ENCODE data around the gene GALNT18.
A peak's percentile ranks its signal among the peaks of the same experiment; 100 is the strongest.

GALNT18 gene

GRCh38 chr11:11621573-11622339 is at the start of gene GALNT18:
Gene GALNT18, minus strand, starts transcription at chr11:11622005.
- peak; percentile 91 for DNase-seq

GRCh38 chr11:11670574-11670973 is 48.8 kb upstream of the GALNT18 start:
- no peak for DNase-seq

GRCh38 chr11:11669233-11669846 is 47.5 kb upstream of the GALNT18 start:
- no peak for DNase-seq

- DNase-seq = no peak
Observed at GRCh38 chr11:11668781-11669180, 47.0 kb upstream of the GALNT18 start.

- no peak for DNase-seq
Observed at GRCh38 chr11:11668274-11668673, 46.5 kb upstream of the GALNT18 start.

- DNase-seq = no peak
Observed at GRCh38 chr11:11667056-11667455, 45.3 kb upstream of the GALNT18 start.

GRCh38 chr11:11665407-11665806 is 43.6 kb upstream of the GALNT18 start:
- DNase-seq = no peak

- no peak for DNase-seq
Observed at GRCh38 chr11:11663907-11664306, 42.1 kb upstream of the GALNT18 start.

- no peak for DNase-seq
Observed at GRCh38 chr11:11662578-11662977, 40.8 kb upstream of the GALNT18 start.

- no peak for DNase-seq
Observed at GRCh38 chr11:11661326-11662040, 39.7 kb upstream of the GALNT18 start.

GRCh38 chr11:11660363-11660740 is 38.5 kb upstream of the GALNT18 start:
- DNase-seq = no peak

- no peak for DNase-seq
Observed at GRCh38 chr11:11659567-11660362, 38.0 kb upstream of the GALNT18 start.

- DNase-seq = no peak
Observed at GRCh38 chr11:11657218-11657955, 35.6 kb upstream of the GALNT18 start.

GRCh38 chr11:11641581-11641980 is 19.8 kb upstream of the GALNT18 start:
- DNase-seq = no peak

GRCh38 chr11:11640996-11641395 is 19.2 kb upstream of the GALNT18 start:
- DNase-seq = no peak

- DNase-seq = no peak
Observed at GRCh38 chr11:11640152-11640551, 18.3 kb upstream of the GALNT18 start.

- DNase-seq = no peak
Observed at GRCh38 chr11:11636671-11637070, 14.9 kb upstream of the GALNT18 start.

GRCh38 chr11:11635443-11635842 is 13.6 kb upstream of the GALNT18 start:
- DNase-seq = no peak

GRCh38 chr11:11629368-11629767 is 7.6 kb upstream of the GALNT18 start:
- no peak for DNase-seq

- no peak for DNase-seq
Observed at GRCh38 chr11:11628651-11629050, 6.8 kb upstream of the GALNT18 start.

GRCh38 chr11:11626128-11626527 is 4.3 kb upstream of the GALNT18 start:
- DNase-seq = peak; percentile 23

GRCh38 chr11:11624926-11625325 is 3.1 kb upstream of the GALNT18 start:
- DNase-seq = no peak

All from EL (cell line).